ENCODE measurements around the gene SERPINB10. TPM values are rescaled to one million over a fixed set of nuclear protein-coding genes. Genes with fewer than 3 reads are reported as not detected.

SERPINB10 gene
- total and polyA plus RNA-seq, 2 of the 8 experiments (the other 6 are each of a cell fraction or from before 2014, with no cell fraction given): not detected

DNA sequence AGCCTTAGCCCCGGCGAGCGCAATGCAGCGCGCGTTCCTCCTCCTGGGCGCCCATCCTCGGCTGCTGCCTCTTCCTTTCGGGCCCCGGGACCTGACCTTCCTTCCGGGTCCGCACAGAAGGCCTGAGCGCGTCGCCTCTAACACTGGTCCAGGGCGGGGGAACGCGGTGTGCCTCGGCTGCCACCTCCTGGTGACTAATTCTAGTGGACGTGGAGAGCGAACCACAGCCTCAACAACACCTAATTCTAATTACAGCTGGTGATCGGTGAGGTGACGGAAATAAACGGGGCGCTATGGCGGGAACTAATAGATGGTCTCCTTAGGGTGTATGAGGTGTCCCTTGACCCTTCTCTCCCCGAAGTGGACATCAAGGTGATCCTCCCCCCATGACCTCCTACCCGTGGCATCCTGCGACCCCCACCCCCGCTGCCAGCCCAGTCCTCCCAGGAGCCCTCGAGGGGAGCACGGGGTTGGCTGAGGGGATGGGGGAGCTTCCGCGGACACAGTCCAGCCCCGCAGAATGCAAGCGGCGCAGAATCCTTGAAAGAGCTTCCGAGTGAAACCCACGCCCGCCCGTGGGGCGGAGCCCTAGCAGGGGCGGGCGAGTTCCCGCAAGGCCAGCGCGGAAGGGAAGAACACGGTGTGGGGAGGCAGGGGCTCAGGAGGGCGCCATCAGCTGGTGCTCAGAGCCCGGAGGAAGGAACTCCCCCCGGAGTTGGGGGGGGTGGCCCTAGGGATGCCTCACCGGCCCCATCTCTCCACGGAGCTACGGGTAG lies 28.6 kb downstream of the SERPINB10 start:
- ChIA-PET CTCF (ENCODE audit: partially characterized antibody) (interaction anchor here (0.6 to 5.5 kb wide), 41 partner anchors 8 to 1410 kb away, joined by 3 to 35 read pairs (median 5); partner anchors contain the start of gene SERPINB10), POLR2A (ENCODE audit: partially characterized antibody) (no interaction called here)
- Histone ChIP-seq H3K79me1 (ENCODE audit: low read depth, low read length) (no peaks in the 10 kb centered on the region), H3K36me3 (ENCODE audit: control insufficient read depth in 2 of 4, insufficient read depth in 4 of 4, low read length in 3 of 4) (no peaks in the 10 kb centered on the region), H2BK12ac (ENCODE audit: low read depth, low read length) (no peak overlapping the region), H3K18ac (ENCODE audit: extremely low read depth, low read length) (0 out of 2 replicates have a peak overlapping the region, but pooled peaks have one; percentile 14), H3K4me2 (ENCODE audit: insufficient read depth in 1 of 2, low read depth in 2 of 2, low read length in 2 of 2) (peak overlapping the region; percentile 57 to 89), H2AFZ (ENCODE audit: low read length) (peak overlapping the region; percentile 88), H4K5ac (ENCODE audit: insufficient read length, low read depth, low read length) (no peak overlapping the region), H3K4ac (replicated peaks; ENCODE audit: insufficient read length, low read depth, low read length) (no peak overlapping the region), H3K23ac (ENCODE audit: insufficient read length) (no peak overlapping the region), H4K8ac (ENCODE audit: extremely low read depth, insufficient read depth, low read length) (peak overlapping the region; percentile 80), H2BK20ac (ENCODE audit: low read length) (no peak overlapping the region), H3K56ac (replicated peaks; ENCODE audit: insufficient read length, low read depth, low read length) (no peak overlapping the region), H2AK5ac (ENCODE audit: low read depth, low read length) (no peak overlapping the region), H4K91ac (replicated peaks; ENCODE audit: insufficient read length, low read length) (peak overlapping the region; percentile 69), H3K9ac (replicated peaks in 1 of 4; ENCODE audit: extremely low read depth in 1 of 4, low read depth in 3 of 4, low read length in 3 of 4) (peak overlapping the region in 1 of 4 experiments; percentile 13; a peak in 2 of 7 replicates), H4K20me1 (replicated peaks in 1 of 2; ENCODE audit: control insufficient read depth in 1 of 2, insufficient read depth in 2 of 2, low read length in 2 of 2) (no peaks in the 10 kb centered on the region), H3K23me2 (ENCODE audit: low read depth, low read length) (peaks cover 8% of the 10 kb centered on the region; the same call in 1 of the 2 replicates), H3K27ac (ENCODE audit: low read depth, low read length) (no peak overlapping the region), H2BK5ac (ENCODE audit: low read depth, low read length) (no peak overlapping the region), H3K14ac (ENCODE audit: insufficient read length) (no peak overlapping the region), H3K27me3 (replicated peaks in 1 of 4; ENCODE audit: control insufficient read depth in 3 of 4, extremely low read depth in 1 of 4, insufficient read depth in 3 of 4, low read length in 3 of 4) (peaks cover 3 to 19% (median 13%) of the 10 kb centered on the region in 4 experiments), H2BK120ac (replicated peaks; ENCODE audit: low read depth, low read length) (no peak overlapping the region), H2BK15ac (ENCODE audit: low read length) (no peak overlapping the region), H3K79me2 (ENCODE audit: control insufficient read depth in 1 of 2, insufficient read depth in 2 of 2, low read length in 2 of 2) (no peaks in the 10 kb centered on the region), H3K4me1 (replicated peaks in 1 of 4; ENCODE audit: control insufficient read depth in 3 of 4, insufficient read depth in 4 of 4, low read length in 3 of 4) (0 out of 7 replicates have a peak, but pooled peaks cover 0 to 3% (median 0%) of the 10 kb centered on the region in 4 experiments), H3K9me3 (ENCODE audit: insufficient read depth in 2 of 2, low read depth in 1 of 2, low read length in 1 of 2) (no peaks in the 10 kb centered on the region), H3K4me3 (ENCODE audit: extremely low read depth in 1 of 4, insufficient read depth in 2 of 4, low read depth in 3 of 4, low read length in 4 of 4) (peak overlapping the region; percentile 41 to 74 (median 56))
- WGBS, 2 experiments (ENCODE audit: extremely low coverage in 1 of 2, insufficient coverage in 1 of 2, insufficient read length in 1 of 2, insufficient replicate concordance in 2 of 2, low coverage in 1 of 2, low lambda C conversion rate in 2 of 2, missing lambda C conversion rate in 1 of 2): 4% methylated on average over 29 of the region's 54 CpGs; no CpG with 5 or more reads in 1 of the 2 experiments
- DNase-seq (ENCODE audit: low read depth in 1 of 2, low spot score in 2 of 2) (peak; percentile 70 to 88), FAIRE-seq (no peak)
- TF ChIP-seq CBX5 (IDR thresholded peaks at IDR 0.05; ENCODE audit: low read depth, low read length) (no peak), TEAD4 (IDR thresholded peaks at IDR 0.05; ENCODE audit: low read depth, low read length) (no peak), NRF1 (IDR thresholded peaks at IDR 0.05; ENCODE audit: low read depth, low read length) (no peak), SIX5 (IDR thresholded peaks at IDR 0.05; ENCODE audit: low read depth, low read length) (no peak), E2F6 (IDR thresholded peaks at IDR 0.05) (peak; percentile 93), RXRA (IDR thresholded peaks at IDR 0.05; ENCODE audit: insufficient read depth, low read depth, low read length) (no peak), JUND (IDR thresholded peaks at IDR 0.05; ENCODE audit: low read length) (no peak), GABPA (IDR thresholded peaks at IDR 0.05; ENCODE audit: borderline replicate concordance, insufficient read depth, low read length) (no peak), RAD21 (IDR thresholded peaks at IDR 0.05 in 1 of 2, conservative IDR thresholded peaks at IDR 0.05 in 1 of 2; ENCODE audit: low read depth in 2 of 2, low read length in 2 of 2) (peak; percentile 83), BCL11A (IDR thresholded peaks at IDR 0.05; ENCODE audit: low read depth in 2 of 2, low read length in 2 of 2) (no peak), RFX5 (IDR thresholded peaks at IDR 0.05; ENCODE audit: borderline replicate concordance, low read depth, low read length) (no peak)

All from H1 (cell line).